ENCODE data around the gene ACOT7.

GRCh38 chr1:6359216-6360116 is 34.1 kb downstream of the ACOT7 start:
- TF ChIP-seq, protein P1, sequence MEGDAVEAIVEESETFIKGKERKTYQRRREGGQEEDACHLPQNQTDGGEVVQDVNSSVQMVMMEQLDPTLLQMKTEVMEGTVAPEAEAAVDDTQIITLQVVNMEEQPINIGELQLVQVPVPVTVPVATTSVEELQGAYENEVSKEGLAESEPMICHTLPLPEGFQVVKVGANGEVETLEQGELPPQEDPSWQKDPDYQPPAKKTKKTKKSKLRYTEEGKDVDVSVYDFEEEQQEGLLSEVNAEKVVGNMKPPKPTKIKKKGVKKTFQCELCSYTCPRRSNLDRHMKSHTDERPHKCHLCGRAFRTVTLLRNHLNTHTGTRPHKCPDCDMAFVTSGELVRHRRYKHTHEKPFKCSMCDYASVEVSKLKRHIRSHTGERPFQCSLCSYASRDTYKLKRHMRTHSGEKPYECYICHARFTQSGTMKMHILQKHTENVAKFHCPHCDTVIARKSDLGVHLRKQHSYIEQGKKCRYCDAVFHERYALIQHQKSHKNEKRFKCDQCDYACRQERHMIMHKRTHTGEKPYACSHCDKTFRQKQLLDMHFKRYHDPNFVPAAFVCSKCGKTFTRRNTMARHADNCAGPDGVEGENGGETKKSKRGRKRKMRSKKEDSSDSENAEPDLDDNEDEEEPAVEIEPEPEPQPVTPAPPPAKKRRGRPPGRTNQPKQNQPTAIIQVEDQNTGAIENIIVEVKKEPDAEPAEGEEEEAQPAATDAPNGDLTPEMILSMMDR (IDR thresholded peaks at IDR 0.05), result no peak
- no peak for TF ChIP-seq POLR2A (IDR thresholded peaks at IDR 0.05)
